Suppressor macrophage (primary cell): Measurements from ENCODE around the gene IVNS1ABP.
A peak's percentile ranks its signal among the peaks of the same experiment; 100 is the strongest.
"Not testable (repeated sequence)": the region's sequence is repeated elsewhere in the genome, so short reads cannot be mapped to it uniquely, and the experiment has no call there.

ENCODE experiments used
- DNase-seq, 4 experiments: peaks; one replicate each; pipeline ENCODE4 v3.0.0-alpha.2; 2020 to 2022

The IVNS1ABP gene

DNA sequence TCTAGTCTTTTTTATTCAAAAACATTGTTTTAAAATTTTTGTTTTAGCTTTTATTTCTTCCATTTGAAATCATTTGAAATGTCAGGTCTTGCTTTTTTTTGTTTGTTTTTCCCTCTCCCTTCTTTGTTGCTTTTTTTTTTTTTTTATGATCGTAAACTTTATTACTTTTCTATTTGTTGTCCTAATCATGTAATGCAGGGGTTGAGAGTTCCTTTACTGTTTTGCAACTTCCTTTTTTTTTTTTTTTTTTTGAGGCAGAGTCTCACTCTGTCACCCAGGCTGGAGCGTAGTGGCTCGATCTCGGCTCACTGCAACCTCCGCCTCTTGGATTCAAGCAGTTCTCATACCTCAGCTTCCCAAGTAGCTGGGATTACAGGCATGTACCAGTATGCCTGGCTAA is 24.8 kb downstream of the IVNS1ABP start:
- peak; percentile 53 to 73 (median 61) for DNase-seq

DNA sequence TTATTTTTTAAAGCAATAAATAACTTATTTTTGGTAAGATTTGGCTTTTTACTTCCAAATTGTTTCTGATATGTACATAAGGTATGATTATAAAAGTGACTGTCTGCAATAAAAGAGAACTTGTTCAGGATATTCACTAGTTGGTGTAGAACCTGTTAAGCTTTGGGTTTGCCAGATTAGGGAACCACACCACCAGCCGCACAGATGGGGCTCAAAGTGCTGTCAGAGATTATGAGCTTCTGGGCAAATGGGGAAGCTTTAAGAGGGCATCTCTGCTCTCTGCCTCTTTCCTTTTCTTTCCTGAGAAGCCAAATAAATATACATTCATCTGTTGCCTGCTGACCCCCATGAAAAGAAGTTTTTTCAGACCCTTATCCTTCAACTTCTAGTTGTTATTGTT is 25.4 kb downstream of the IVNS1ABP start:
- peak; percentile 38 to 52 (median 50) for DNase-seq

DNA sequence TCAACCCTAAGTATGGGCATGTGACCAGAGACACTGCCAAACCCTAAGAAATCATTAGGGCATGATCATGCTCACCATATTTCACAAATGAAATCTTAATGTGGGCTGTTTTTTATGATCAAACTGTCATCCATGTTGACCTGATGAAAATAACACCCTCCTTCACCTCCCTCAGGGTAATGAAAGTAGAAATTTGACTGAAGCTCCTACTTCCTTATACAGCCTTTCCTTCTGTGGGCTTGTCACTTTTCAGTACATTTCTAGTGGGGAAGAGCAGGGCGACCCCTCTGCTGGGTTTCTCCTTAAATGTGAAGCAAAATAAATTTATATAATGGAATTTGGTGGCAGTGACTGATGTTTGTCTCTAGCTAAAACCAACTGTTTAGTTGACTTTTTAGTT is 25.9 kb downstream of the IVNS1ABP start:
- DNase-seq, result no peak

GRCh38 chr1:185289880-185290279 is 27.2 kb downstream of the IVNS1ABP start:
- no peak for DNase-seq

- no peak for DNase-seq
These were observed 28.6 kb downstream of the IVNS1ABP start for GRCh38 chr1:185288435-185288834.

- no peak for DNase-seq
These were observed 29.6 kb downstream of the IVNS1ABP start for GRCh38 chr1:185287451-185287850.

- DNase-seq, result no peak
These were observed 32.3 kb downstream of the IVNS1ABP start for GRCh38 chr1:185284533-185285276.

DNA sequence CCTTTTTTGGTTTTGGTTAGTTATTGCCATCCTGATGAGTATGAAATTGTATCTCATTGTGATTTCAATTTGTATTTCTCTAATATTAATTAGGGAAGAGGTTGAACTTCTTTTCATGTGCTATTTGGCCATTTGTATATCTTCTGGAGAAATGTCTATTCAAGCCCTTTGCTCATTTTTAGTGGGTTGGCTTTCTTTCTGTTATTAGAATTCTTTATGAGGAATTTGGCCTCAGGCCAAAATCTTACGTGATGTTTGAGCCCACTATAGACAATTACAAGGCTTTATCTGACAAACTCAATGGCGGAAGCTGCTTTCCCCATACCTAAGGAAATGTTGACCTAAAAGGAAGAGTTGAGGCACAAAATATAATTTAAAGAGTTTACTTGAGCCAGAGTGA is 32.9 kb downstream of the IVNS1ABP start:
- no peak for DNase-seq

DNA sequence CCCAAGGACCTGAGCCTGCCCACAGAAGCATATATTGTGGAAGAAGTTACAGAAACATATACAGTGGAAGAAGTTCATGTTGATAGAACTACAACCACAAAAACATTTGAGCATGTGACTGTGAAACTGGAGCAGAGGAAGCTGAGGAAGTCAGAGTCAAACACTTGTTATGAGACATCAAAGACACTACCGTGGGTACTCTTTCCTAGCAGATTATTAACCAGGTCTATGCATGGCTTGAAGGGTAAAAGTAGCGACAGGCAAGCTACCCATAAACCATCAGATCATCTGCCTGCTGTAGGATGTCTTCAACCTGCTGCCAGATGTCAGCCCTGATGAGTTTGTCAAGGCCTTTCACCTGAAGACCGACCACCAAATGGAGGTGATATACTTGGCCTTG is 35.8 kb downstream of the IVNS1ABP start:
- DNase-seq, result peak in 1 of 4 experiments; percentile 35

DNA sequence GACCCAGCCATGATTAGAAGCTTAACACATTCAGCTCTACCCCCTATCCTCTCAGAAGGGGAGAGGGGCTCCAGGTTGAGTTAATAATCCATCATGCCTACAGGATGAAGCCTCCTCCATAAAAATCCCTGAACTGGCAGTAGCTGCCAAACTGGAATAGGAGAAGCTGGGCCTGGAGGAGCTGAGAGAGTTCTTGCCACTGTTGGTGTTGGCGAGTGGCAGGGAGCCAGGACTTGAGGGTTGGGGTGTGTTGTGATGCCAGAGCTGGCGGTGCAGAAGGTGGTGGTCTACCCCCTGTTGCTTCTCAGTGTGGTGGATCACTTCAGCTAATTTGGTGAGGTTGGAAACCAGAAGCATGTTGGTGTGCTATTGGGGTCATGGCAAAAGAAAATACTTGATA is 36.5 kb downstream of the IVNS1ABP start:
- no peak for DNase-seq

DNA sequence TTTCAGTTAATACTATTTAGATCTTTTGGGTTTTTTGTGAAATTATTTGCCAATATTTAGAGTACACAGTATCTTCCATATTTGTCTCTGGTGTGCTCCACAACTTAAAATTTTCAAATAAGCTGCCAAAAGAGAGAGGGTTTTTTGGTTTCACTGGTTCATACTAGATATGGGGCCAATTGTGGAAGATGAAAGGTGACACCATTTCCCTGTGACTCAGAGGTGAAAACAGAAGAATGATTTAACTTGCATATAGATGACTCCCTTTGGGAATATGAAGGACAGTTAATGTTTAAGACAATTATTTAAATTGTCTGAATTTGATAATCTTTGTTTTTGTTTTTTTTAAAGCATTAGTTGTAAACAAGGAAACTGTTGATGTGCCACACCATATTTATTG is 37.5 kb downstream of the IVNS1ABP start:
- no peak for DNase-seq

DNA sequence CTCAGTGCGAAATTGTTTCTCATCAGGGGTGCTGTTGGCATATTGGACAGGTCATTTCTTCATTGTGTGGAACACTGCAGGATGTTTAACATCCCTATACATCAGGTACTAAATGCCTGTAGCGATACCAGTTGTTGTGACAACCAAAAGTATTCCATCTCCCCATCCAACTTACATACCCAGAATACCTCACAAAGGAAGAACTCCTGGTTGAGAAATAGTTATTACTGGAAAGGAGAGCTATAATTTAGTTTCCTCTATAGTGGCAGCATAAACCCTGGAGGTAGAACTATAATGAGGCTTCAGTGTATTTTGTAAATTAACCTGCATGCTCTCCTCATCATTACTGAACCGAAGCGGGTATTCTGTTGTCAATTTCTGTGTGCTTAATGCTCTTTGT is 45.1 kb downstream of the IVNS1ABP start:
- no peak for DNase-seq

DNA sequence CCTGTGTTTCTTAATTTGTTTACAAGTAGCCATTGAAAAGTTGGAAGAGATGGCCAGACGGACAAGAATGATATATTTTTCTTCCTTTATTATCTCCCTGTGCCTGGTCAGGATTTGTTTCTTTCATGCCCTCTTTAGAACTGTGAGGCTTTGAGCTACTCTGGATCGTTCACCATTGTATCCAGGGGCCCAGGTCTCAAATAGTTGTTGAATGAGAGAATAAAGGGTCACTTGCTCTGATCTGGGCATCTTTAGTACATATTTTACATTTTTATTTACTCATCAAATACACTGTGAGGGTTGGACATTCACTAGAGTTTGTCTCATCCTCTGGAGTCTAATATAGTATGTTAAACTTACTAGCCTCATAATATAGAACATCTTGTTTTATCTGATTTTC is 48.7 kb downstream of the IVNS1ABP start:
- DNase-seq, result no peak

DNA sequence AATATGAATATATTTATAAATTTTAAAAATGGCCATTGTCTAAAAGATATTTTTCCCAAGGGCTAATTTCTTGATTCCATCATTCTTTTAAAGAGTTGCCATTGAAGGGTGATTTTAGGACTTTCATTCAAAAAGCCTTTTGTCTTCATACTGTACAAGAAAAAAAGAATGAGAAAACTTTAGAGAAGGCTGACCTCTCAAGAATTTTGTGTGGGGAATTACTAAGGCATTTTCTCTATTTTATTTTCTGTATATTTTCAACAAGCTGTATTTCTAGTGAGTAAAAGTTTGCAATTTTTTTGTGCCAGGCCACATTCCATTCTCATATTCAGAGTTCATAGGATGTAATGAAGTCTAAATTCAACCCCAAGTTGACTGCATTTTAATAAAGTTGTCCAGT is 49.3 kb downstream of the IVNS1ABP start:
- DNase-seq, result no peak

DNA sequence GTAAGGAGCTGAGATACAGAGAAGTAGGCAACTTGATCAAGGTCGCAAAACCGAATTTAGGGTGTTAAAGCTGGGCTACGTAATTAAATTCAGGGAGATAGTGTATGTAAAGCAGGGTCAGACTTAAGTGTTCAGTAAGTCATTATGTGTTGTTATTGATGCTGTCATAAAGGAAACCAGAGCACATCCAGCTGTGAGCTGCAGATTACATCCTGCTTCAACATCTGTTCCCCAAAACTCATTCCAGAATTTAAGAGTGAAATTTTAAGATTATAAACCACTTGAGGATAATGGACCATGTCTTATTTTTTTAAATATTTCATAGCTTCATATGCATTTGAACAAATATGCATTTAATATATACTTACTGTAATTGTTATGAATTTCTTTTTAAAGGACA is 49.7 kb downstream of the IVNS1ABP start:
- no peak for DNase-seq

- no peak for DNase-seq
These were observed 51.7 kb downstream of the IVNS1ABP start for GRCh38 chr1:185265314-185265713.

DNA sequence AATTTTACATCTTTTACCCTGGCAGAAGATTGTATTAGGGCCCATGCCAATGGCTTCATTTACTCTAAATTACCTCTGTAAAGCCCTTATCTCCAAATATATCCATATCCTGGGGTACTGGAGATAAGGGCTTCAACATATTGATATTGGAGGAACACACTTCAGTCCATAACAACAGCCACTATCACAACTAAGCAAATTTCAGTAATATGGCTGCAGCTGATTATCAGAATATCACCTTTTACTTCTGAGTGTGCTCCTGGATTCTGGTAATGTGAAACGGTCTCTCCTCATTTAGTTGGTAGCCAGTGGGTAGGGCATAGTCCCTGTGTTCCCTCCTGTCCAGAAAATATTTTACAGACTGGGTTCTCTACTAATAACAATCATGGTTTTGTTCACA is 53.3 kb downstream of the IVNS1ABP start:
- DNase-seq, result no peak

DNA sequence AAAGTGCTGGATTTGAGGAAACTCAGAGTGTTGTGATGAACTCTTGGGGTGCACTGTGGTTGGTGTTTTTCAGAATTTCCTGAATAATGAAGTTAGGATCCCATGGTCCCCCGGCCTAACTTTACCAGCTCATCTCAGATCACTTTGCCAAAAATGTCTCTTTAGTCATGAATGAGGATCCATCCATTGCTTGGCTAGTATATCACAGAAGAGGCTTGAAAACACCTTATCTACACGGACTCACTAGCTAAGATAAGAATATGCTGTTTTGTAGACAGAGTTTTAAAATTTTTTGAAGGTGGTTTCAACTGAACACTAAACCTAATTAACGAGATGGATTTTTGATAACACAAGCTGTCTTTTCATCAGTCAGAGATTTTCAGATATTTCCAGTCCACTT is 53.8 kb downstream of the IVNS1ABP start:
- no peak for DNase-seq

DNA sequence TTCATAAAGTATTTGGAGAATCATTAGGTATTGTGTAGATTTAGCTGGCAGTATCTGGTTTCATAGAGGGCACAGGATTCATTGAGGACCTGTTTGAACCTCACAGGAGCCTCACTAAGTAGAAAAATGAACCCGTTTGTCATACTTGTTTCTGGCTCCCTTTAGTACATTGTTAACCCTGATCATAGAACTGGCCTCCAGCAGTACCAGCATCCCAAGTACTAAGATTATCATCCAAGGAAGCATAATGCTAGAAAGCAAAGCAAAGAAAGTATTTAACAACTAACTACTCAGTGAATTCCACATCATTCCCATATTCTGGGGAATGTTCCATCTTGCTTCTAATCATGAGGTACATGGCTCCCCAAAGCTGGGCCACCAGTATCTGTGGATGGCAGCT is 54.9 kb downstream of the IVNS1ABP start:
- DNase-seq, result no peak

DNA sequence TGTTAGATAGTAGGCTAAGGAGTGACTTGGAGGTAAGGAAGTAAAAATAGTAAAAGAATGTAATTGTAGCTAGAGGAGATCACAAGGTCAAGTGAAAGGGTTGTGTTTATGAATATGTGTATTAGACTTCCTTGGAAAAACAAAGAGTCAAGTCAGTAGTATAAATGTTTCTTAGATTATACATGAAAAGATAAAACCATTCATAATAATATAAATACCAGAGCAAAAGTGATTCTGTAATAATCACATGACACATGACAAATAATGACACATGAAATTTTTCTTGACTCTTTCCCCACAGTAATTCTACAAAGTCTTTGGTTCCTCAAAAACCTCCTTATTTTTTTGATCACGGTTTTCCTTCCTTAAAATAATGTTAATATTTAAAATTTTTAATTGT is 56.4 kb downstream of the IVNS1ABP start:
- peak in 2 of 4 experiments; percentile 75 to 81 for DNase-seq

DNA sequence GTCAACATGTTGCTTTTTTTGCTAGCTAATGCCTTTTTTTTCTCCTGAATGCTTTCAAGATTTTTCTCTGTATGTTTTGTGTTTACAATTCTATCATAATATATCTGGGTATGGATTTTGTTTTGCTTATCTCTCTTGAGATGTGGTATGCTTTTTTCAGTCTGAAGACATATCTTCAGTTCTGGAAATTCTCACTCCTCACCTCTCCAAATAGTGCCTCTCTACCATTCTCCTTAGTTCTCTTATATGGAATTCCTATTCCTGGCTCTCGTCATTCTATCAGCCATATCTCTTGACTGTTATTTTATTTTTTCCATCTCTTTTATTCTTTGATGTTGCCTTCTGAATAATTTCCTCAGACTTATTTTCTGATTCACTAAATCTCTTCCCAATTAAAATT is 58.4 kb downstream of the IVNS1ABP start:
- DNase-seq, result peak in 1 of 4 experiments; percentile 22

DNA sequence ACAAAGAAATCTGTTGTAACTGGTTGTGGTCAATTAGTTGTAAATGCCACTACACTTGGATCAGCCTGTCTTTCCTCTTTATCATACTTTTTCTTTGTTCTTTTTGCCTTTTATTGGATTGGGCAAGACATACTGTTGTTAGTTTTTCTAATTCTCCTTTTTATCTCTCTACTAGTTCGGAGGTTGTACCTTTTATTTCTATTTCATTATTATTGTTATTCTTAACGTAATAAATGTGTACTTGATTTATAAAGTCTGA is 59.2 kb downstream of the IVNS1ABP start:
- DNase-seq, result peak in 2 of 4 experiments; percentile 11 to 18

GRCh38 chr1:185257116-185257949 is 59.7 kb downstream of the IVNS1ABP start:
- not testable (repeated sequence) for DNase-seq

DNA sequence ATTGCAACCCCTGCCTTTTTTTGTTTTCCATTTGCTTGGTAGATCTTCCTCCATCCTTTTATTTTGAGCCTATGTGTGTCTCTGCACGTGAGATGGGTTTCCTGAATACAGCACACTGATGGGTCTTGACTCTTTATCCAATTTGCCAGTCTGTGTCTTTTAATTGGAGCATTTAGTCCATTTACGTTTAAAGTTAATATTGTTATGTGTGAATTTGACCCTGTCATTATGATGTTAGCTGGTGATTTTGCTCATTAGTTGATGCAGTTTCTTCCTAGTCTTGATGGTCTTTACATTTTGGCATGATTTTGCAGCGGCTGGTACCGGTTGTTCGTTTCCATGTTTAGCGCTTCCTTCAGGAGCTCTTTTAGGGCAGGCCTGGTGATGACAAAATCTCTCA is 61.4 kb downstream of the IVNS1ABP start:
- DNase-seq, result not testable (repeated sequence)
